Measurements from ENCODE around the gene CAMTA1. TPM values are rescaled to one million over a fixed set of nuclear protein-coding genes. Genes with fewer than 3 reads are reported as not detected.

CAMTA1 gene
- total RNA-seq, 1 donor from 2014 or later: 77.6 TPM

DNA sequence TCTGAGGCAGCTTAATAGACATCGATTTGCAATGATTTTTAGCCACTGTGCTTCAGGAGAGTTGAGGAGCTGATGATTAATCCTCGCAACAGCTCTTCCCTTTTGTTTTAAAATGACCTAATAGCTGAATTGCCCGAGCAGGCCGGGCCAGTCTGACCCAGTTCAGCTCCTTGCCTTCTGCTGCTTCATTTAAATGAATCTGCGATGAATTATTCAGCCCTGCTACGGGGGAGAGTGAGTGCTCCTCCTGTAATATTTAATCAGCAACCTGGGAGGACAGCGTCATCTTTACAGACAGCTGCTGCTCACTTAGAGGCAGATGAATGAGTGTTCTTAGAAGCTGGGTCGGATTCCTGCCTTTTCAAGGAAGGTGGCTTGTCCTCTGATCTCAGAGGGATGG is 325.1 kb downstream of the CAMTA1 start:
- H3K27ac Mint-ChIP-seq (ENCODE audit: unreplicated experiment): no peak overlapping the region
- H3K79me2 ChIP-seq (ENCODE audit: insufficient read depth, low read length): no peaks in the 10 kb centered on the region
- peaks cover 15% of the 10 kb centered on the region for H3K27me3 Mint-ChIP-seq (ENCODE audit: low read depth, unreplicated experiment)
- no peaks in the 10 kb centered on the region for H3K36me3 Mint-ChIP-seq (ENCODE audit: low read depth, unreplicated experiment)
- no peak for TF ChIP-seq EZH2 (IDR thresholded peaks at IDR 0.05; ENCODE audit: insufficient read depth, low read length)
- TF ChIP-seq, protein P1, sequence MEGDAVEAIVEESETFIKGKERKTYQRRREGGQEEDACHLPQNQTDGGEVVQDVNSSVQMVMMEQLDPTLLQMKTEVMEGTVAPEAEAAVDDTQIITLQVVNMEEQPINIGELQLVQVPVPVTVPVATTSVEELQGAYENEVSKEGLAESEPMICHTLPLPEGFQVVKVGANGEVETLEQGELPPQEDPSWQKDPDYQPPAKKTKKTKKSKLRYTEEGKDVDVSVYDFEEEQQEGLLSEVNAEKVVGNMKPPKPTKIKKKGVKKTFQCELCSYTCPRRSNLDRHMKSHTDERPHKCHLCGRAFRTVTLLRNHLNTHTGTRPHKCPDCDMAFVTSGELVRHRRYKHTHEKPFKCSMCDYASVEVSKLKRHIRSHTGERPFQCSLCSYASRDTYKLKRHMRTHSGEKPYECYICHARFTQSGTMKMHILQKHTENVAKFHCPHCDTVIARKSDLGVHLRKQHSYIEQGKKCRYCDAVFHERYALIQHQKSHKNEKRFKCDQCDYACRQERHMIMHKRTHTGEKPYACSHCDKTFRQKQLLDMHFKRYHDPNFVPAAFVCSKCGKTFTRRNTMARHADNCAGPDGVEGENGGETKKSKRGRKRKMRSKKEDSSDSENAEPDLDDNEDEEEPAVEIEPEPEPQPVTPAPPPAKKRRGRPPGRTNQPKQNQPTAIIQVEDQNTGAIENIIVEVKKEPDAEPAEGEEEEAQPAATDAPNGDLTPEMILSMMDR (IDR thresholded peaks at IDR 0.05; ENCODE audit: insufficient read depth, low read depth, low read length): no peak
- H3K27me3 ChIP-seq (ENCODE audit: insufficient read depth, low read length): peaks cover 2% of the 10 kb centered on the region
- no peaks in the 10 kb centered on the region for H3K36me3 ChIP-seq (ENCODE audit: insufficient read depth, low read length)
- no peak overlapping the region for H3K9ac ChIP-seq (ENCODE audit: low read length)
- peaks cover 3% of the 10 kb centered on the region for H3K9me3 Mint-ChIP-seq (ENCODE audit: unreplicated experiment)
- no peak overlapping the region for H3K4me3 ChIP-seq (ENCODE audit: insufficient read depth, low read depth, low read length)
- DNase-seq (ENCODE audit: low read depth): peak; percentile 41
- no peak overlapping the region for H3K4me3 Mint-ChIP-seq (ENCODE audit: unreplicated experiment)
- H3K4me1 ChIP-seq (ENCODE audit: insufficient read depth, low read length): peaks cover 13% of the 10 kb centered on the region
- H4K20me1 ChIP-seq (ENCODE audit: insufficient read depth, low read length): no peaks in the 10 kb centered on the region
- H3K4me1 Mint-ChIP-seq (ENCODE audit: low read depth, unreplicated experiment): peaks cover 12% of the 10 kb centered on the region
- H3K27ac ChIP-seq (ENCODE audit: low read depth, low read length): no peak overlapping the region
- H2AFZ ChIP-seq (ENCODE audit: low read depth, low read length): no peak overlapping the region
- FAIRE-seq: no peak
- H3K9me3 ChIP-seq (ENCODE audit: insufficient read depth, low read depth, low read length): no peaks in the 10 kb centered on the region
- peak overlapping the region; percentile 24 for H3K4me2 ChIP-seq (ENCODE audit: low read length)

DNA sequence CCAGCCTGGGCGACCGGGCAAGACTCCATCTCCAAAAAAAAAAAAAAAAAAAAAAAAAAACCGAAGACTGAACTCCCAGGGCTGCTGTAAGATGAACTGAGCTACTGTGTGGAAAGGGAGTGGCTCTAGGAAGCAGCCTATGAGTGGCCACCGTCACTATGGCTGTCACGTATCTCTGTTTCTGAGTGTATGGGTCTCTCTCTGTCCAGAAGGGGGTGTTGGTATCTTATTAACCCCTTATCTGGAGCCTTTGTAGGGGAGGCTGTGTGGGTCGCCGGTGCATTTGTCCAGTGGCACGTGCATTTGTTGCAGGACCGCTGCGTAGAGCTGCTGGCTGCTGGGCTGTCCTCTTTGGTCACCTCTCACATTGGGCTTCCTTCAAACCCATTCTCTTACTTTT is 326.6 kb downstream of the CAMTA1 start:
- Mint-ChIP-seq H3K4me1 (ENCODE audit: low read depth, unreplicated experiment) (peaks cover 18% of the 10 kb centered on the region), H3K4me3 (ENCODE audit: unreplicated experiment) (no peak overlapping the region), H3K27ac (ENCODE audit: unreplicated experiment) (no peak overlapping the region), H3K27me3 (ENCODE audit: low read depth, unreplicated experiment) (peaks cover 10% of the 10 kb centered on the region), H3K36me3 (ENCODE audit: low read depth, unreplicated experiment) (no peaks in the 10 kb centered on the region), H3K9me3 (ENCODE audit: unreplicated experiment) (peaks cover 7% of the 10 kb centered on the region)
- Histone ChIP-seq H3K9ac (ENCODE audit: low read length) (no peak overlapping the region), H3K79me2 (ENCODE audit: insufficient read depth, low read length) (no peaks in the 10 kb centered on the region), H3K27ac (ENCODE audit: low read depth, low read length) (no peak overlapping the region), H3K4me1 (ENCODE audit: insufficient read depth, low read length) (peaks cover 15% of the 10 kb centered on the region), H3K36me3 (ENCODE audit: insufficient read depth, low read length) (no peaks in the 10 kb centered on the region), H3K4me3 (ENCODE audit: insufficient read depth, low read depth, low read length) (no peak overlapping the region), H3K4me2 (ENCODE audit: low read length) (no peak overlapping the region), H3K9me3 (ENCODE audit: insufficient read depth, low read depth, low read length) (peaks cover 3% of the 10 kb centered on the region), H4K20me1 (ENCODE audit: insufficient read depth, low read length) (no peaks in the 10 kb centered on the region), H3K27me3 (ENCODE audit: insufficient read depth, low read length) (peaks cover 2% of the 10 kb centered on the region), H2AFZ (ENCODE audit: low read depth, low read length) (no peak overlapping the region)
- DNase-seq (ENCODE audit: low read depth) (no peak), FAIRE-seq (no peak)
- TF ChIP-seq, protein P1 (IDR thresholded peaks at IDR 0.05; ENCODE audit: insufficient read depth, low read depth, low read length): no peak
- TF ChIP-seq EZH2 (IDR thresholded peaks at IDR 0.05; ENCODE audit: insufficient read depth, low read length): no peak

DNA sequence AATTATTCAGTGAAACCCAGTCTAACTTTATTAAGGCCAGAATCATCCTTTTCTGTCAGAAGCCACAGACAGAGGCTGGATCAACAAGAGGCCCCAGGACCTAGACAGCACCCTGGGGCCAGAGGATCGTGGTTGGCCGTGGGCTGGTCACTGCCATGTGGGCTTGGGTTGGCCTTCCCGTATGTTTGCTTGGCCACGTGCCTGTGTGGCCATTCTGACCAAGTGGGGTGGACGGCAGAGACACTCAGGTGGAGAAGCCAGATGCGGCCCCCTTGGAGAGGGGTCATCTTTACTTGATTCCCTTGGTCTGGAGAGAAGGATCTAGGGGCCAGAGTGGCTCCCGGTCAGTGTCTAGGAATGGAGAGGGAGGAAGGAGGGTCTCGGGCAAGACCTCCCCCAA is 327.9 kb downstream of the CAMTA1 start:
- Histone ChIP-seq H2AFZ (ENCODE audit: low read depth, low read length) (no peak overlapping the region), H3K4me1 (ENCODE audit: insufficient read depth, low read length) (peaks cover 24% of the 10 kb centered on the region), H3K27me3 (ENCODE audit: insufficient read depth, low read length) (no peaks in the 10 kb centered on the region), H3K79me2 (ENCODE audit: insufficient read depth, low read length) (no peaks in the 10 kb centered on the region), H4K20me1 (ENCODE audit: insufficient read depth, low read length) (no peaks in the 10 kb centered on the region), H3K27ac (ENCODE audit: low read depth, low read length) (no peak overlapping the region), H3K4me2 (ENCODE audit: low read length) (no peak overlapping the region), H3K4me3 (ENCODE audit: insufficient read depth, low read depth, low read length) (no peak overlapping the region), H3K9ac (ENCODE audit: low read length) (no peak overlapping the region), H3K36me3 (ENCODE audit: insufficient read depth, low read length) (no peaks in the 10 kb centered on the region), H3K9me3 (ENCODE audit: insufficient read depth, low read depth, low read length) (peaks cover 3% of the 10 kb centered on the region)
- Mint-ChIP-seq H3K9me3 (ENCODE audit: unreplicated experiment) (peaks cover 7% of the 10 kb centered on the region), H3K4me1 (ENCODE audit: low read depth, unreplicated experiment) (peaks cover 23% of the 10 kb centered on the region), H3K4me3 (ENCODE audit: unreplicated experiment) (no peak overlapping the region), H3K27ac (ENCODE audit: unreplicated experiment) (no peak overlapping the region), H3K36me3 (ENCODE audit: low read depth, unreplicated experiment) (no peaks in the 10 kb centered on the region), H3K27me3 (ENCODE audit: low read depth, unreplicated experiment) (peaks cover 6% of the 10 kb centered on the region)
- FAIRE-seq: no peak
- DNase-seq (ENCODE audit: low read depth): no peak
- no peak for TF ChIP-seq EZH2 (IDR thresholded peaks at IDR 0.05; ENCODE audit: insufficient read depth, low read length)
- TF ChIP-seq, protein P1 (IDR thresholded peaks at IDR 0.05; ENCODE audit: insufficient read depth, low read depth, low read length): no peak

All from astrocyte (in vitro differentiated cells and primary cell).